A549 (cell line): Measurements from ENCODE around the gene SGIP1. TPM values are rescaled to one million over a fixed set of nuclear protein-coding genes. Genes with fewer than 3 reads are reported as not detected.
"Not testable (repeated sequence)": the region's sequence is repeated elsewhere in the genome, so short reads cannot be mapped to it uniquely, and the experiment has no call there.

Source experiments
- ATAC-seq, 2 experiments: fragments of 200-7000 bp in 1 of 2; fragments of >200 bp in 1 of 2; cut with Nextera tagmentation in 1 of 2; cut with Tn5 transposase in 1 of 2; 3 replicates each; pipeline versions ENCODE4 v1.8.0 to v1.9.1; 2018 to 2020; ENCODE audit warnings: mild to moderate bottlenecking in 1 of 2, moderate library complexity in 1 of 2
- CTCF ChIA-PET: fragments of 300-600 bp; sonication (Branson Sonifier 250); formaldehyde crosslinking; extraction: SDS; loops from one replicate; lab custom pipeline; 2021; ENCODE audit warnings: antibody characterized with exemption, inconsistent platforms; lab: Yijun Ruan, JAX
- POLR2A ChIA-PET: fragments of 350-600 bp; formaldehyde crosslinking; extraction: SDS; loops from one replicate; lab custom pipeline; 2021; ENCODE audit warnings: antibody characterized with exemption, inconsistent platforms; lab: Yijun Ruan, JAX
- DNase-seq, 2 experiments: peaks; one replicate each; pipeline versions ENCODE4 v3.0.0 to v3.0.0-alpha.2; 2011 to 2016; ENCODE audit warnings: low read depth in 1 of 2, low spot score in 1 of 2
- FAIRE-seq: peaks from 2 replicates; lab custom pipeline; 2011; peaks lifted over from hg19 to GRCh38; lab: Jason Lieb, UNC
- H3K27ac ChIP-seq, 2 experiments: fragments of >200 bp; sonication (Bioruptor Twin); formaldehyde crosslinking; 3 replicates each; pipeline ENCODE4 v1.5.1; 2016 to 2017
- H3K4me1 ChIP-seq: fragments of >200 bp; sonication (Bioruptor Twin); formaldehyde crosslinking; 3 replicates; pipeline ENCODE4 v1.6.1; 2016
- H3K4me2 ChIP-seq: fragments of >200 bp; sonication (Bioruptor Twin); formaldehyde crosslinking; 3 replicates; pipeline ENCODE4 v1.6.1; 2016
- H3K4me3 ChIP-seq: fragments of >200 bp; sonication (Bioruptor Twin); formaldehyde crosslinking; 3 replicates; pipeline ENCODE4 v1.5.1; 2016
- H3K9me3 ChIP-seq: fragments of >200 bp; sonication (Bioruptor Twin); formaldehyde crosslinking; 3 replicates; pipeline ENCODE4 v1.6.1; 2016
- CHD4 ChIP-seq: fragments of 200-600 bp; sonication (generic); IDR thresholded peaks from 2 replicates; pipeline ENCODE4 v1.6.1; 2016; ENCODE audit warnings: antibody characterized with exemption, mild to moderate bottlenecking, borderline replicate concordance
- EHMT2 ChIP-seq: fragments of 200-600 bp; sonication (generic); IDR thresholded peaks from 2 replicates; pipeline ENCODE4 v1.6.1; 2016; ENCODE audit warnings: antibody characterized with exemption, low read depth, mild to moderate bottlenecking, moderate library complexity
- EP300 ChIP-seq, 2 experiments: fragments of >200 bp; sonication (Bioruptor Twin); formaldehyde crosslinking; IDR thresholded peaks; 2 replicates in 1 of 2; 3 replicates in 1 of 2; pipeline ENCODE4 v1.6.1; 2016 to 2017
- ESRRA ChIP-seq: fragments of 150-350 bp; IDR thresholded peaks from 2 replicates; pipeline ENCODE4 v1.6.1; 2014; ENCODE audit warnings: mild to moderate bottlenecking, low read length, borderline replicate concordance
- FOXS1 ChIP-seq: fragments of 250-450 bp; sonication (Bioruptor Pico); IDR thresholded peaks from 2 replicates; pipeline ENCODE4 v1.5.0; 2020; ENCODE audit warnings: mild to moderate bottlenecking, moderate library complexity
- HOXA7 ChIP-seq: fragments of 250-450 bp; sonication (Bioruptor Pico); IDR thresholded peaks from 2 replicates; pipeline ENCODE4 v1.5.0; 2020; ENCODE audit warnings: mild to moderate bottlenecking, moderate library complexity
- JUNB ChIP-seq: fragments of >200 bp; sonication (Bioruptor Twin); formaldehyde crosslinking; IDR thresholded peaks from 2 replicates; pipeline ENCODE4 v1.6.1; 2016
- KDM1A ChIP-seq: fragments of 200-600 bp; sonication (generic); IDR thresholded peaks from 2 replicates; pipeline ENCODE4 v1.6.1; 2016; ENCODE audit warnings: low read depth, mild to moderate bottlenecking
- MYC ChIP-seq: IDR thresholded peaks from 2 replicates; pipeline ENCODE4 v1.6.1; 2012; ENCODE audit warnings: mild to moderate bottlenecking, inconsistent platforms, low read length, improper control_type of control experiment, borderline replicate concordance
- NFE2L2 ChIP-seq: fragments of 150-350 bp; conservative IDR thresholded peaks from 2 replicates; pipeline ENCODE4 v1.6.1; 2014; ENCODE audit warnings: low read length
- PHF8 ChIP-seq: fragments of 200-600 bp; sonication (generic); IDR thresholded peaks from 2 replicates; pipeline ENCODE4 v1.6.1; 2016; ENCODE audit warnings: low read depth, mild to moderate bottlenecking, antibody characterized with exemption, moderate library complexity, borderline replicate concordance
- RAD21 ChIP-seq, 2 experiments: fragments of >200 bp in 1 of 2; sonication (Bioruptor Twin) in 1 of 2; formaldehyde crosslinking in 1 of 2; IDR thresholded peaks in 1 of 2; conservative IDR thresholded peaks in 1 of 2; 2 replicates in 1 of 2; 3 replicates in 1 of 2; pipeline ENCODE4 v1.6.1; 2012 to 2018; ENCODE audit warnings: inconsistent platforms in 1 of 2
- RARB ChIP-seq: fragments of 250-450 bp; sonication (Bioruptor Pico); IDR thresholded peaks from 2 replicates; pipeline ENCODE4 v1.8.0; 2021; ENCODE audit warnings: mild to moderate bottlenecking, moderate library complexity
- SREBF2 ChIP-seq: fragments of 450-650 bp; IDR thresholded peaks from 2 replicates; pipeline ENCODE4 v1.6.1; 2014; ENCODE audit warnings: mild to moderate bottlenecking, moderate library complexity
- TP53 ChIP-seq: fragments of 250-450 bp; sonication (Bioruptor Pico); IDR thresholded peaks from 2 replicates; pipeline ENCODE4 v1.5.0; 2021; ENCODE audit warnings: mild to moderate bottlenecking, moderate library complexity
- ZSCAN20 ChIP-seq: fragments of 250-450 bp; sonication (Bioruptor Pico); IDR thresholded peaks from 2 replicates; pipeline ENCODE4 v1.8.0; 2022; ENCODE audit warnings: mild to moderate bottlenecking, moderate library complexity
- WGBS: methylation state at CpG from one replicate; pipeline ENCODE4 v1.1.6; 2017; ENCODE audit errors: missing lambda C conversion rate; 5-methylcytosine and 5-hydroxymethylcytosine counted together
- polyA plus RNA-seq, 4 experiments: library from polyadenylated mRNA; depleted of rRNA in 3 of 4; stranded (reverse); fragments of >200 nt; fragmentation: RNase III in 1 of 4; extraction: RNeasy Plus Mini Kit Qiagen cat#74134 plus additional on column Dnase treatment in 1 of 4; gene quantifications; 2 replicates in 3 of 4; 3 replicates in 1 of 4; pipeline ENCODE4 v1.2.3, GENCODE V29; 2011 to 2017
- TF ChIP-seq, protein P1 (sequence below): fragments of 250-450 bp; sonication (Bioruptor Pico); IDR thresholded peaks from 2 replicates; pipeline ENCODE4 v1.5.0; 2021; ENCODE audit warnings: mild to moderate bottlenecking, moderate library complexity, borderline replicate concordance
- TF ChIP-seq, protein P2 (sequence below): fragments of 250-450 bp; sonication (Bioruptor Pico); IDR thresholded peaks from 2 replicates; pipeline ENCODE4 v1.5.0; 2020; ENCODE audit warnings: low read depth, mild to moderate bottlenecking, moderate library complexity
- TF ChIP-seq, protein P3 (sequence below): fragments of >200 bp; sonication (Bioruptor Twin); formaldehyde crosslinking; IDR thresholded peaks from 3 replicates; pipeline ENCODE4 v1.6.1; 2016
- TF ChIP-seq, protein P4 (sequence below): IDR thresholded peaks from 2 replicates; pipeline ENCODE4 v1.6.1; 2012; ENCODE audit warnings: low read depth, borderline replicate concordance

SGIP1 gene
- polyA plus RNA-seq, 2 of the 4 experiments (the other 2 are of a cell fraction), result not detected

DNA sequence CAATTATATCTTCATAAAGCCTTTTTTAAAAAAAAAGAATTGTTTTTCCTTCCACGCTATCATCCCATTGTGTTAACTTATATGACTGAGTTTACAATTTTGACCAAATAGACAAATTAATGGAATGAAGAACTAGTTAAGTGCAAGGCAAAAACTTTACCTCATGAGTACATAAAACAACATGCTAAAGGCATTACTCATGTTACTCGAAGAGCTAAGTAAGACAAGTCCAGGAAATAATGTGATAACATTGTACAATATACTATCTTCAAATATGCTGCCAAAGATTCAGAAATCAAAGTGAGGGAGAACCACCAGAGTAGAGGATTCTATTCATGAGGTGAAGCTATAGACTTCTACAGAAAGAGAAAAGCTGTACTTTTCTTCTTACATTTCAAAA is 194.1 kb downstream of the SGIP1 start:
- POLR2A ChIA-PET, result no interaction called here
- H3K4me3 ChIP-seq, result no peak overlapping the region
- H3K9me3 ChIP-seq, result no peaks in the 10 kb centered on the region
- 40% methylated on average over 2 of the region's 2 CpGs for WGBS
- TF ChIP-seq ZSCAN20 (CRISPR knock-in tag) (no peak), ESRRA (no peak), EHMT2 (no peak), MYC (no peak)
- TF ChIP-seq, all 56 proteins: peak for 0
- CTCF ChIA-PET, result interaction anchor here (0.7 kb wide), 1 partner anchor 12 kb away, joined by 3 read pairs; no protein-coding TSS in a partner anchor
- DNase-seq (no peak), ATAC-seq (no peak), FAIRE-seq (no peak)
- Histone ChIP-seq H3K4me1 (no peaks in the 10 kb centered on the region), H3K27ac (no peak overlapping the region), H3K4me2 (no peak overlapping the region)

DNA sequence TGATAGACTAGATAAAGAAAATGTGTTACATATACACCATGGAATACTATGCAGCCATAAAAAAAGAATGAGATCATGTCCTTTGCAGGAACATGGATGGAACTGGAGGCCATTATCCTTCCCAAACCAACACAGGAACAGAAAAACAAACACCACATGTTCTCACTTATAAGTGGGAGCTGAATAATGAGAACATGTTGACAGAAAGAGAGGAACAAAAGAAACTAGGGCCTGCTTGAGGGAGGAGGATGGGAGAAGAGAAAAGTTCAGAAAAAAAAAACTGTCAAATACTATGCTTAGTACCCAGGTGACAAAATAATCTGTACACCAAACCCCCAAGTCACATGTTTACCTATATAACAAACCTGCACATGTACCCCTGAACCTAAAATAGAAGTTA is 194.8 kb downstream of the SGIP1 start:
- H3K9me3 ChIP-seq, H3K4me1 ChIP-seq, CTCF ChIA-PET, DNase-seq, H3K4me3 ChIP-seq, H3K4me2 ChIP-seq, ATAC-seq, POLR2A ChIA-PET, FAIRE-seq, H3K27ac ChIP-seq: not testable (repeated sequence)

DNA sequence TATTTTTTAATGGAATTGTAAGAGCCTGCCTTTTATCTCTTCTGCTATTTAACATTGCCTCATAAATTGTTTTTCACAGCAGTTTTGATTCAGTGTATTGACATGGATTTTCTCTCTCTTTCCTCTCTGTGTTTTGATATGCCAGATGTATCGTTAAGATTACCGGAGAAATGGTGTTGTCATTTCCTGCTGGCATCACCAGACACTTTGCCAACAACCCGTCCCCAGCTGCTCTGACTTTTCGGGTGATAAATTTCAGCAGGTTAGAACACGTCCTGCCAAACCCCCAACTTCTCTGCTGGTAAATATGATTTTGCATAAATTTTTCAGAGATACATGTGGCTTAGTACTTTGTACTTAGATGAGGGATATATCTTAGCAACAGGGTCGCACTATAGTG is 195.2 kb downstream of the SGIP1 start:
- no peaks in the 10 kb centered on the region for H3K9me3 ChIP-seq
- POLR2A ChIA-PET, result no interaction called here
- no peak overlapping the region for H3K4me2 ChIP-seq
- FAIRE-seq, result no peak
- H3K4me1 ChIP-seq, result no peaks in the 10 kb centered on the region
- WGBS, result 73% methylated on average over 6 of the region's 6 CpGs
- no peak for TF ChIP-seq ZSCAN20 (CRISPR knock-in tag)
- no peak for TF ChIP-seq CHD4
- no peak for TF ChIP-seq SREBF2
- no peak for TF ChIP-seq RARB
- TF ChIP-seq ESRRA, result no peak
- no peak for ATAC-seq
- no peak for DNase-seq
- H3K4me3 ChIP-seq, result no peak overlapping the region
- H3K27ac ChIP-seq, result no peak overlapping the region
- CTCF ChIA-PET, result no interaction called here

DNA sequence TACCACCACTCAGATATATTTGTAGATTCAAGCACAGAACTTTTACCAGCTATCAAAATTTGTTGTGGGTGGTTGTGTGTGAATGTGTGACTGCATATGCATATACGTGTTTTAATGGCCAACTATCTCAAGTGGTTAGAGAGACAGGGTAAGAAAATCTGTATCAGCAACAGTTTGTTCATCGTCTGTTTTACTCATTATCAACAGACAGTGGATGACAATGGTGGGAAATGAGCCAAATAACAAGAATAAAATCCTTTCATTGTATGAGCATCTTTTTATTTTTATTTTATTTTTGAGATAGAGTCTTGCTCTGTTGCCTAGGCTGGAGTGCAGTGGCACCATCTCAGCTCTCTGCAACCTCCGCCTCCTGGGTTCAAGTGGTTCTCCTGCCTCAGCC is 195.6 kb downstream of the SGIP1 start:
- FAIRE-seq (no peak), DNase-seq (no peak), ATAC-seq (no peak)
- ChIA-PET POLR2A (no interaction called here), CTCF (no interaction called here)
- 75% methylated on average over 3 of the region's 3 CpGs for WGBS
- no peaks in the 10 kb centered on the region for H3K9me3 ChIP-seq
- H3K4me2 ChIP-seq, result no peak overlapping the region
- H3K27ac ChIP-seq, result no peak overlapping the region
- no peak overlapping the region for H3K4me3 ChIP-seq
- H3K4me1 ChIP-seq, result no peaks in the 10 kb centered on the region
- TF ChIP-seq RARB (no peak), TP53 (CRISPR knock-in tag) (no peak), JUNB (no peak), PHF8 (no peak), NFE2L2 (no peak), KDM1A (no peak), FOXS1 (no peak), RAD21 (conservative IDR thresholded peaks at IDR 0.05 in 1 of 2, IDR thresholded peaks at IDR 0.05 in 1 of 2) (no peak), HOXA7 (CRISPR knock-in tag) (no peak), CHD4 (no peak), SREBF2 (no peak), EP300 (IDR thresholded peaks at IDR 0.05) (no peak)
- TF ChIP-seq, protein P1, sequence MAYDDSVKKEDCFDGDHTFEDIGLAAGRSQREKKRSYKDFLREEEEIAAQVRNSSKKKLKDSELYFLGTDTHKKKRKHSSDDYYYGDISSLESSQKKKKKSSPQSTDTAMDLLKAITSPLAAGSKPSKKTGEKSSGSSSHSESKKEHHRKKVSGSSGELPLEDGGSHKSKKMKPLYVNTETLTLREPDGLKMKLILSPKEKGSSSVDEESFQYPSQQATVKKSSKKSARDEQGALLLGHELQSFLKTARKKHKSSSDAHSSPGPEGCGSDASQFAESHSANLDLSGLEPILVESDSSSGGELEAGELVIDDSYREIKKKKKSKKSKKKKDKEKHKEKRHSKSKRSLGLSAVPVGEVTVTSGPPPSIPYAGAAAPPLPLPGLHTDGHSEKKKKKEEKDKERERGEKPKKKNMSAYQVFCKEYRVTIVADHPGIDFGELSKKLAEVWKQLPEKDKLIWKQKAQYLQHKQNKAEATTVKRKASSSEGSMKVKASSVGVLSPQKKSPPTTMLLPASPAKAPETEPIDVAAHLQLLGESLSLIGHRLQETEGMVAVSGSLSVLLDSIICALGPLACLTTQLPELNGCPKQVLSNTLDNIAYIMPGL (CRISPR knock-in tag), result no peak
- TF ChIP-seq, protein P2, sequence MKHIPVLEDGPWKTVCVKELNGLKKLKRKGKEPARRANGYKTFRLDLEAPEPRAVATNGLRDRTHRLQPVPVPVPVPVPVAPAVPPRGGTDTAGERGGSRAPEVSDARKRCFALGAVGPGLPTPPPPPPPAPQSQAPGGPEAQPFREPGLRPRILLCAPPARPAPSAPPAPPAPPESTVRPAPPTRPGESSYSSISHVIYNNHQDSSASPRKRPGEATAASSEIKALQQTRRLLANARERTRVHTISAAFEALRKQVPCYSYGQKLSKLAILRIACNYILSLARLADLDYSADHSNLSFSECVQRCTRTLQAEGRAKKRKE, result no peak
- TF ChIP-seq, protein P3, sequence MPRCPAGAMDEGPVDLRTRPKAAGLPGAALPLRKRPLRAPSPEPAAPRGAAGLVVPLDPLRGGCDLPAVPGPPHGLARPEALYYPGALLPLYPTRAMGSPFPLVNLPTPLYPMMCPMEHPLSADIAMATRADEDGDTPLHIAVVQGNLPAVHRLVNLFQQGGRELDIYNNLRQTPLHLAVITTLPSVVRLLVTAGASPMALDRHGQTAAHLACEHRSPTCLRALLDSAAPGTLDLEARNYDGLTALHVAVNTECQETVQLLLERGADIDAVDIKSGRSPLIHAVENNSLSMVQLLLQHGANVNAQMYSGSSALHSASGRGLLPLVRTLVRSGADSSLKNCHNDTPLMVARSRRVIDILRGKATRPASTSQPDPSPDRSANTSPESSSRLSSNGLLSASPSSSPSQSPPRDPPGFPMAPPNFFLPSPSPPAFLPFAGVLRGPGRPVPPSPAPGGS, result no peak
- TF ChIP-seq, protein P4, sequence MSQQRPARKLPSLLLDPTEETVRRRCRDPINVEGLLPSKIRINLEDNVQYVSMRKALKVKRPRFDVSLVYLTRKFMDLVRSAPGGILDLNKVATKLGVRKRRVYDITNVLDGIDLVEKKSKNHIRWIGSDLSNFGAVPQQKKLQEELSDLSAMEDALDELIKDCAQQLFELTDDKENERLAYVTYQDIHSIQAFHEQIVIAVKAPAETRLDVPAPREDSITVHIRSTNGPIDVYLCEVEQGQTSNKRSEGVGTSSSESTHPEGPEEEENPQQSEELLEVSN, result no peak
